ENCODE data around the gene IRGC. TPM values are rescaled to one million over a fixed set of nuclear protein-coding genes. Genes with fewer than 3 reads are reported as not detected.

IRGC gene
- total and polyA plus RNA-seq, 9 of the 15 experiments (the other 6 are each of a cell fraction or from before 2014, with no cell fraction given) = not detected

DNA sequence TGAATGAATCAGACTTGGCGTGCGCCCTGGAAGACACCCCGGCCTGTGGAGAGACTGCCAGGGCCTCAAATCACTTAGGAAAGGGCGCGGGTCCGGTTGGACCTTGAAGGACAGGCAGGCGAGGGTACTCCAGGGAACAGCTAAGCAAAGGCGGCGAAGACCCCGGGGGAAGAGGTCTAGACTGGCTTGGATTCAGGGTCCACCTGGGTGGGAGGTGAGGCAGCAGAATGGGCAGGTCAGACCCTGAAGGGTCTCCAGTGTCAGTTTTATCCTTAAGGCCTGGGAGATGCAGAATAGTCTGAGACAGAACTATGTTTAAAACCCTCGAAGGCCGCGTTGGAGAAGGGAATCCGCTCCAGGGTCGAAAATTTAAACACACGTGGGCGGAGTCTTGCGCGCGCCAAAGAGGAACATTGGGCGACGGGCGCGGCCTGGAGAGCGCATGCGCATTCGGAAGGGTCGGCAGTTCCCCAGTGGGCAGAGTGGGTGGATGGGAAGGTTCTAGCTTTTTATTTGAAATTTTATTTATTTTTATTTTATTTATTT lies 39.5 kb downstream of the IRGC start (continued):
- TF ChIP-seq RERE (CRISPR knock-in tag; IDR thresholded peaks at IDR 0.05; ENCODE audit: borderline replicate concordance) = no peak
- no peak for TF ChIP-seq SOX6 (IDR thresholded peaks at IDR 0.05)
- TF ChIP-seq, protein P1, sequence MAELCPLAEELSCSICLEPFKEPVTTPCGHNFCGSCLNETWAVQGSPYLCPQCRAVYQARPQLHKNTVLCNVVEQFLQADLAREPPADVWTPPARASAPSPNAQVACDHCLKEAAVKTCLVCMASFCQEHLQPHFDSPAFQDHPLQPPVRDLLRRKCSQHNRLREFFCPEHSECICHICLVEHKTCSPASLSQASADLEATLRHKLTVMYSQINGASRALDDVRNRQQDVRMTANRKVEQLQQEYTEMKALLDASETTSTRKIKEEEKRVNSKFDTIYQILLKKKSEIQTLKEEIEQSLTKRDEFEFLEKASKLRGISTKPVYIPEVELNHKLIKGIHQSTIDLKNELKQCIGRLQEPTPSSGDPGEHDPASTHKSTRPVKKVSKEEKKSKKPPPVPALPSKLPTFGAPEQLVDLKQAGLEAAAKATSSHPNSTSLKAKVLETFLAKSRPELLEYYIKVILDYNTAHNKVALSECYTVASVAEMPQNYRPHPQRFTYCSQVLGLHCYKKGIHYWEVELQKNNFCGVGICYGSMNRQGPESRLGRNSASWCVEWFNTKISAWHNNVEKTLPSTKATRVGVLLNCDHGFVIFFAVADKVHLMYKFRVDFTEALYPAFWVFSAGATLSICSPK (IDR thresholded peaks at IDR 0.05; ENCODE audit: borderline replicate concordance) = no peak
- no peak for TF ChIP-seq ZNF3 (CRISPR knock-in tag; IDR thresholded peaks at IDR 0.05)
- TF ChIP-seq NR2F6 (CRISPR knock-in tag; IDR thresholded peaks at IDR 0.05) = no peak
- TF ChIP-seq MAFF (IDR thresholded peaks at IDR 0.05; ENCODE audit: low read length) = no peak
- no peak for TF ChIP-seq NR3C1 (CRISPR knock-in tag; IDR thresholded peaks at IDR 0.05)
- no peak for TF ChIP-seq TFAM (CRISPR knock-in tag; conservative IDR thresholded peaks at IDR 0.05)
- 0 out of 4 replicates have a peak, but pooled peaks of 1 of the 2 experiments have one; percentile 69 for TF ChIP-seq CSDE1 (IDR thresholded peaks at IDR 0.05)
- TF ChIP-seq, protein P2, sequence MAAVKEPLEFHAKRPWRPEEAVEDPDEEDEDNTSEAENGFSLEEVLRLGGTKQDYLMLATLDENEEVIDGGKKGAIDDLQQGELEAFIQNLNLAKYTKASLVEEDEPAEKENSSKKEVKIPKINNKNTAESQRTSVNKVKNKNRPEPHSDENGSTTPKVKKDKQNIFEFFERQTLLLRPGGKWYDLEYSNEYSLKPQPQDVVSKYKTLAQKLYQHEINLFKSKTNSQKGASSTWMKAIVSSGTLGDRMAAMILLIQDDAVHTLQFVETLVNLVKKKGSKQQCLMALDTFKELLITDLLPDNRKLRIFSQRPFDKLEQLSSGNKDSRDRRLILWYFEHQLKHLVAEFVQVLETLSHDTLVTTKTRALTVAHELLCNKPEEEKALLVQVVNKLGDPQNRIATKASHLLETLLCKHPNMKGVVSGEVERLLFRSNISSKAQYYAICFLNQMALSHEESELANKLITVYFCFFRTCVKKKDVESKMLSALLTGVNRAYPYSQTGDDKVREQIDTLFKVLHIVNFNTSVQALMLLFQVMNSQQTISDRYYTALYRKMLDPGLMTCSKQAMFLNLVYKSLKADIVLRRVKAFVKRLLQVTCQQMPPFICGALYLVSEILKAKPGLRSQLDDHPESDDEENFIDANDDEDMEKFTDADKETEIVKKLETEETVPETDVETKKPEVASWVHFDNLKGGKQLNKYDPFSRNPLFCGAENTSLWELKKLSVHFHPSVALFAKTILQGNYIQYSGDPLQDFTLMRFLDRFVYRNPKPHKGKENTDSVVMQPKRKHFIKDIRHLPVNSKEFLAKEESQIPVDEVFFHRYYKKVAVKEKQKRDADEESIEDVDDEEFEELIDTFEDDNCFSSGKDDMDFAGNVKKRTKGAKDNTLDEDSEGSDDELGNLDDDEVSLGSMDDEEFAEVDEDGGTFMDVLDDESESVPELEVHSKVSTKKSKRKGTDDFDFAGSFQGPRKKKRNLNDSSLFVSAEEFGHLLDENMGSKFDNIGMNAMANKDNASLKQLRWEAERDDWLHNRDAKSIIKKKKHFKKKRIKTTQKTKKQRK (IDR thresholded peaks at IDR 0.05; ENCODE audit: borderline replicate concordance, low read depth, low read length) = no peak
- TF ChIP-seq IFI16 (CRISPR knock-in tag; IDR thresholded peaks at IDR 0.05) = no peak
- TF ChIP-seq, protein P3, sequence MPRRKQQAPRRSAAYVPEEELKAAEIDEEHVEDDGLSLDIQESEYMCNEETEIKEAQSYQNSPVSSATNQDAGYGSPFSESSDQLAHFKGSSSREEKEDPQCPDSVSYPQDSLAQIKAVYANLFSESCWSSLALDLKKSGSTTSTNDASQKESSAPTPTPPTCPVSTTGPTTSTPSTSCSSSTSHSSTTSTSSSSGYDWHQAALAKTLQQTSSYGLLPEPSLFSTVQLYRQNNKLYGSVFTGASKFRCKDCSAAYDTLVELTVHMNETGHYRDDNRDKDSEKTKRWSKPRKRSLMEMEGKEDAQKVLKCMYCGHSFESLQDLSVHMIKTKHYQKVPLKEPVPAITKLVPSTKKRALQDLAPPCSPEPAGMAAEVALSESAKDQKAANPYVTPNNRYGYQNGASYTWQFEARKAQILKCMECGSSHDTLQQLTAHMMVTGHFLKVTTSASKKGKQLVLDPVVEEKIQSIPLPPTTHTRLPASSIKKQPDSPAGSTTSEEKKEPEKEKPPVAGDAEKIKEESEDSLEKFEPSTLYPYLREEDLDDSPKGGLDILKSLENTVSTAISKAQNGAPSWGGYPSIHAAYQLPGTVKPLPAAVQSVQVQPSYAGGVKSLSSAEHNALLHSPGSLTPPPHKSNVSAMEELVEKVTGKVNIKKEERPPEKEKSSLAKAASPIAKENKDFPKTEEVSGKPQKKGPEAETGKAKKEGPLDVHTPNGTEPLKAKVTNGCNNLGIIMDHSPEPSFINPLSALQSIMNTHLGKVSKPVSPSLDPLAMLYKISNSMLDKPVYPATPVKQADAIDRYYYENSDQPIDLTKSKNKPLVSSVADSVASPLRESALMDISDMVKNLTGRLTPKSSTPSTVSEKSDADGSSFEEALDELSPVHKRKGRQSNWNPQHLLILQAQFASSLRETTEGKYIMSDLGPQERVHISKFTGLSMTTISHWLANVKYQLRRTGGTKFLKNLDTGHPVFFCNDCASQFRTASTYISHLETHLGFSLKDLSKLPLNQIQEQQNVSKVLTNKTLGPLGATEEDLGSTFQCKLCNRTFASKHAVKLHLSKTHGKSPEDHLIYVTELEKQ (CRISPR knock-in tag; IDR thresholded peaks at IDR 0.05) = no peak
- no peak for TF ChIP-seq CEBPB (tag; IDR thresholded peaks at IDR 0.05)

Data from K562 (cell line).